SK-N-SH treated with all-trans-retinoic acid at 6 μM for 48 hours (cell line): ENCODE data around the gene MAP1B.

Experiments used
- ARNTL ChIP-seq: fragments of 450-650 bp; formaldehyde crosslinking; IDR thresholded peaks from 2 replicates; pipeline ENCODE4 v1.5.0; 2020; ENCODE audit warnings: low read depth, mild to moderate bottlenecking, moderate library complexity, borderline replicate concordance
- BACH2 ChIP-seq: fragments of 250-450 bp; sonication (Bioruptor Pico); IDR thresholded peaks from 2 replicates; pipeline ENCODE4 v1.9.0; 2021; ENCODE audit warnings: mild to moderate bottlenecking, borderline replicate concordance
- ESRRG ChIP-seq: fragments of 250-450 bp; sonication (Bioruptor Pico); IDR thresholded peaks from 2 replicates; pipeline ENCODE4 v1.6.1; 2021; ENCODE audit warnings: mild to moderate bottlenecking
- ISL1 ChIP-seq: fragments of 250-450 bp; sonication (Bioruptor Pico); IDR thresholded peaks from 2 replicates; pipeline ENCODE4 v2.1.2; 2022; ENCODE audit warnings: mild to moderate bottlenecking, moderate library complexity
- OSR1 ChIP-seq: fragments of 250-450 bp; sonication (Bioruptor Pico); IDR thresholded peaks from 2 replicates; pipeline ENCODE4 v1.8.0; 2022; ENCODE audit warnings: moderate library complexity, mild to moderate bottlenecking, inconsistent platforms
- RARB ChIP-seq: fragments of 250-450 bp; sonication (Bioruptor Pico); IDR thresholded peaks from 2 replicates; pipeline ENCODE4 v1.8.0; 2021; ENCODE audit warnings: mild to moderate bottlenecking, moderate library complexity
- ZC3H10 ChIP-seq: fragments of 250-450 bp; sonication (Bioruptor Pico); IDR thresholded peaks from 2 replicates; pipeline ENCODE4 v1.5.1; 2021; ENCODE audit warnings: mild to moderate bottlenecking, moderate library complexity
- ZFP3 ChIP-seq: fragments of 250-450 bp; sonication (Bioruptor Pico); IDR thresholded peaks from 2 replicates; pipeline ENCODE4 v1.5.0; 2020; ENCODE audit warnings: mild to moderate bottlenecking, moderate library complexity
- ZFP30 ChIP-seq: fragments of 450-650 bp; formaldehyde crosslinking; IDR thresholded peaks from 2 replicates; pipeline ENCODE4 v1.5.0; 2022; ENCODE audit warnings: mild to moderate bottlenecking, moderate library complexity
- ZNF8 ChIP-seq: fragments of 450-650 bp; formaldehyde crosslinking; IDR thresholded peaks from 2 replicates; pipeline ENCODE4 v1.5.0; 2020; ENCODE audit warnings: mild to moderate bottlenecking, moderate library complexity
- TF ChIP-seq, protein P1 (sequence below): fragments of 250-450 bp; sonication (Bioruptor Pico); IDR thresholded peaks from 2 replicates; pipeline ENCODE4 v1.5.1; 2021; ENCODE audit warnings: mild to moderate bottlenecking, moderate library complexity
- TF ChIP-seq, protein P2 (sequence below): fragments of 250-450 bp; sonication (Bioruptor Pico); IDR thresholded peaks from 2 replicates; pipeline ENCODE4 v1.5.1; 2020; ENCODE audit warnings: low read depth, mild to moderate bottlenecking, moderate library complexity
- TF ChIP-seq, protein P3 (sequence below): fragments of 250-450 bp; sonication (Bioruptor Pico); IDR thresholded peaks from 2 replicates; pipeline ENCODE4 v1.8.0; 2020; ENCODE audit warnings: mild to moderate bottlenecking, moderate library complexity, borderline replicate concordance
- TF ChIP-seq, protein P4 (sequence below): fragments of 250-450 bp; sonication (Bioruptor Pico); IDR thresholded peaks from 2 replicates; pipeline ENCODE4 v1.5.0; 2020; ENCODE audit warnings: mild to moderate bottlenecking, moderate library complexity

GRCh38 chr5:72221099-72221498 is 113.8 kb downstream of the MAP1B start:
- TF ChIP-seq ARNTL, result no peak
- no peak for TF ChIP-seq ZFP30 (CRISPR knock-in tag)
- TF ChIP-seq OSR1 (CRISPR knock-in tag), result no peak
- TF ChIP-seq, protein P1, sequence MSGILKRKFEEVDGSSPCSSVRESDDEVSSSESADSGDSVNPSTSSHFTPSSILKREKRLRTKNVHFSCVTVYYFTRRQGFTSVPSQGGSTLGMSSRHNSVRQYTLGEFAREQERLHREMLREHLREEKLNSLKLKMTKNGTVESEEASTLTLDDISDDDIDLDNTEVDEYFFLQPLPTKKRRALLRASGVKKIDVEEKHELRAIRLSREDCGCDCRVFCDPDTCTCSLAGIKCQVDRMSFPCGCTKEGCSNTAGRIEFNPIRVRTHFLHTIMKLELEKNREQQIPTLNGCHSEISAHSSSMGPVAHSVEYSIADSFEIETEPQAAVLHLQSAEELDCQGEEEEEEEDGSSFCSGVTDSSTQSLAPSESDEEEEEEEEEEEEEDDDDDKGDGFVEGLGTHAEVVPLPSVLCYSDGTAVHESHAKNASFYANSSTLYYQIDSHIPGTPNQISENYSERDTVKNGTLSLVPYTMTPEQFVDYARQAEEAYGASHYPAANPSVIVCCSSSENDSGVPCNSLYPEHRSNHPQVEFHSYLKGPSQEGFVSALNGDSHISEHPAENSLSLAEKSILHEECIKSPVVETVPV (CRISPR knock-in tag), result no peak
- TF ChIP-seq, protein P2, sequence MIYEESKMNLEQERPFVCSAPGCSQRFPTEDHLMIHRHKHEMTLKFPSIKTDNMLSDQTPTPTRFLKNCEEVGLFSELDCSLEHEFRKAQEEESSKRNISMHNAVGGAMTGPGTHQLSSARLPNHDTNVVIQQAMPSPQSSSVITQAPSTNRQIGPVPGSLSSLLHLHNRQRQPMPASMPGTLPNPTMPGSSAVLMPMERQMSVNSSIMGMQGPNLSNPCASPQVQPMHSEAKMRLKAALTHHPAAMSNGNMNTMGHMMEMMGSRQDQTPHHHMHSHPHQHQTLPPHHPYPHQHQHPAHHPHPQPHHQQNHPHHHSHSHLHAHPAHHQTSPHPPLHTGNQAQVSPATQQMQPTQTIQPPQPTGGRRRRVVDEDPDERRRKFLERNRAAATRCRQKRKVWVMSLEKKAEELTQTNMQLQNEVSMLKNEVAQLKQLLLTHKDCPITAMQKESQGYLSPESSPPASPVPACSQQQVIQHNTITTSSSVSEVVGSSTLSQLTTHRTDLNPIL (CRISPR knock-in tag), result no peak
- no peak for TF ChIP-seq ZNF8 (CRISPR knock-in tag)
- TF ChIP-seq, protein P3, sequence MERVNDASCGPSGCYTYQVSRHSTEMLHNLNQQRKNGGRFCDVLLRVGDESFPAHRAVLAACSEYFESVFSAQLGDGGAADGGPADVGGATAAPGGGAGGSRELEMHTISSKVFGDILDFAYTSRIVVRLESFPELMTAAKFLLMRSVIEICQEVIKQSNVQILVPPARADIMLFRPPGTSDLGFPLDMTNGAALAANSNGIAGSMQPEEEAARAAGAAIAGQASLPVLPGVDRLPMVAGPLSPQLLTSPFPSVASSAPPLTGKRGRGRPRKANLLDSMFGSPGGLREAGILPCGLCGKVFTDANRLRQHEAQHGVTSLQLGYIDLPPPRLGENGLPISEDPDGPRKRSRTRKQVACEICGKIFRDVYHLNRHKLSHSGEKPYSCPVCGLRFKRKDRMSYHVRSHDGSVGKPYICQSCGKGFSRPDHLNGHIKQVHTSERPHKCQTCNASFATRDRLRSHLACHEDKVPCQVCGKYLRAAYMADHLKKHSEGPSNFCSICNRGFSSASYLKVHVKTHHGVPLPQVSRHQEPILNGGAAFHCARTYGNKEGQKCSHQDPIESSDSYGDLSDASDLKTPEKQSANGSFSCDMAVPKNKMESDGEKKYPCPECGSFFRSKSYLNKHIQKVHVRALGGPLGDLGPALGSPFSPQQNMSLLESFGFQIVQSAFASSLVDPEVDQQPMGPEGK (CRISPR knock-in tag), result no peak
- no peak for TF ChIP-seq ZFP3
- no peak for TF ChIP-seq ESRRG (CRISPR knock-in tag)
- TF ChIP-seq, protein P4, sequence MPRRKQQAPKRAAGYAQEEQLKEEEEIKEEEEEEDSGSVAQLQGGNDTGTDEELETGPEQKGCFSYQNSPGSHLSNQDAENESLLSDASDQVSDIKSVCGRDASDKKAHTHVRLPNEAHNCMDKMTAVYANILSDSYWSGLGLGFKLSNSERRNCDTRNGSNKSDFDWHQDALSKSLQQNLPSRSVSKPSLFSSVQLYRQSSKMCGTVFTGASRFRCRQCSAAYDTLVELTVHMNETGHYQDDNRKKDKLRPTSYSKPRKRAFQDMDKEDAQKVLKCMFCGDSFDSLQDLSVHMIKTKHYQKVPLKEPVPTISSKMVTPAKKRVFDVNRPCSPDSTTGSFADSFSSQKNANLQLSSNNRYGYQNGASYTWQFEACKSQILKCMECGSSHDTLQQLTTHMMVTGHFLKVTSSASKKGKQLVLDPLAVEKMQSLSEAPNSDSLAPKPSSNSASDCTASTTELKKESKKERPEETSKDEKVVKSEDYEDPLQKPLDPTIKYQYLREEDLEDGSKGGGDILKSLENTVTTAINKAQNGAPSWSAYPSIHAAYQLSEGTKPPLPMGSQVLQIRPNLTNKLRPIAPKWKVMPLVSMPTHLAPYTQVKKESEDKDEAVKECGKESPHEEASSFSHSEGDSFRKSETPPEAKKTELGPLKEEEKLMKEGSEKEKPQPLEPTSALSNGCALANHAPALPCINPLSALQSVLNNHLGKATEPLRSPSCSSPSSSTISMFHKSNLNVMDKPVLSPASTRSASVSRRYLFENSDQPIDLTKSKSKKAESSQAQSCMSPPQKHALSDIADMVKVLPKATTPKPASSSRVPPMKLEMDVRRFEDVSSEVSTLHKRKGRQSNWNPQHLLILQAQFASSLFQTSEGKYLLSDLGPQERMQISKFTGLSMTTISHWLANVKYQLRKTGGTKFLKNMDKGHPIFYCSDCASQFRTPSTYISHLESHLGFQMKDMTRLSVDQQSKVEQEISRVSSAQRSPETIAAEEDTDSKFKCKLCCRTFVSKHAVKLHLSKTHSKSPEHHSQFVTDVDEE (CRISPR knock-in tag), result no peak
- no peak for TF ChIP-seq RARB
- TF ChIP-seq ISL1, result no peak
- no peak for TF ChIP-seq BACH2 (CRISPR knock-in tag)
- TF ChIP-seq ZC3H10 (CRISPR knock-in tag), result no peak
